Erythroblast (primary cell): Measurements from ENCODE around the gene TOX2.

Experiments
- GATA1 ChIP-seq: IDR thresholded peaks from 2 replicates; pipeline ENCODE4 v1.6.1; 2011; ENCODE audit warnings: low read depth, mild to moderate bottlenecking, control low read depth, low read length, moderate library complexity
- POLR2A ChIP-seq: IDR thresholded peaks from 2 replicates; pipeline ENCODE4 v1.6.1; 2011; ENCODE audit warnings: mild to moderate bottlenecking, low read length

DNA sequence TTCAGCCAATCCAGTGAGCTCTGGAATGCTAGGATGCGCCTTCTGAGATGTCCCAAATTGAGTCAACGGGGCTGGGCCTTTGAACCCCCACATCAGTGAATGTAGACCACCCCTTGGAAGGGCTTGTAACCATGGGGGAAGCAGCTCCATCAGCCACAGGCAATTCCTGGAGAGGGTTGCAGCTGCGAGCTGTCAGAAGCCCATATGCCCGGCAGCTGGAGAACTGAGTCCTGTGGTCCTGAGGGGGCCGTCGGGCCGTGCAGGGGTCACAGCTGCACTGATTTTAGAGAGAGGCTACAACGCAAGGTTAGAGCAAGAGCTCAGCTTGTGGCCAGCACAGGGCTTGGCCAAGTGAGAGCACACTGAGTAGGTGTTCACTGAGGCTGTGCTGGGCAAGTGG lies 121.3 kb downstream of the TOX2 start:
- TF ChIP-seq POLR2A (no peak), GATA1 (no peak)
